Adipocyte (in vitro differentiated cells): ENCODE data around the gene GGT5.
"Not testable (repeated sequence)": the region's sequence is repeated elsewhere in the genome, so short reads cannot be mapped to it uniquely, and the experiment has no call there.

Experiments
- DNase-seq: peaks from one replicate; pipeline ENCODE4 v3.0.0-alpha.2; 2015; ENCODE audit warnings: low read depth
- H3K27me3 ChIP-seq: replicated peaks from 2 replicates; pipeline ENCODE4 v1.7.0; 2013; ENCODE audit warnings: mild to moderate bottlenecking, low read length, moderate library complexity; ENCODE audit not compliant: control insufficient read depth, insufficient read depth
- H3K36me3 ChIP-seq: 2 replicates; pipeline ENCODE4 v1.7.0; 2013; ENCODE audit warnings: low read length, mild to moderate bottlenecking, moderate library complexity; ENCODE audit not compliant: control insufficient read depth, insufficient read depth, severe bottlenecking
- H3K4me1 ChIP-seq: 2 replicates; pipeline ENCODE4 v1.7.0; 2013; ENCODE audit warnings: mild to moderate bottlenecking, low read length, moderate library complexity; ENCODE audit not compliant: control insufficient read depth, insufficient read depth
- H3K4me3 ChIP-seq: 2 replicates; pipeline ENCODE4 v1.7.0; 2013; ENCODE audit warnings: mild to moderate bottlenecking, low read length, moderate library complexity
- H3K9ac ChIP-seq: 2 replicates; pipeline ENCODE4 v1.7.0; 2013; ENCODE audit warnings: mild to moderate bottlenecking, low read length, moderate library complexity
- H3K9me3 ChIP-seq: 2 replicates; pipeline ENCODE4 v1.7.0; 2013; ENCODE audit warnings: mild to moderate bottlenecking, low read length, moderate library complexity; ENCODE audit not compliant: control insufficient read depth

Gene GGT5

GRCh38 chr22:24243417-24243816 lies 1.5 kb downstream of the GGT5 start:
- peaks cover 36% of the 10 kb centered on the region for H3K4me1 ChIP-seq
- DNase-seq, H3K36me3 ChIP-seq, H3K27me3 ChIP-seq, H3K9me3 ChIP-seq: not testable (repeated sequence)
- H3K4me3 ChIP-seq, result peak overlapping the region; percentile 90
- H3K9ac ChIP-seq, result peak overlapping the region; percentile 98

- peak overlapping the region; percentile 33 for H3K4me3 ChIP-seq
- H3K4me1 ChIP-seq, result peaks cover 25% of the 10 kb centered on the region
- not testable (repeated sequence) for H3K9me3 ChIP-seq, H3K27me3 ChIP-seq, DNase-seq, H3K36me3 ChIP-seq
- peak overlapping the region; percentile 63 for H3K9ac ChIP-seq
Observed at GRCh38 chr22:24240985-24241692, 3.7 kb downstream of the GGT5 start.

GRCh38 chr22:24240381-24240780 lies 4.5 kb downstream of the GGT5 start:
- Histone ChIP-seq H3K27me3 (no peaks in the 10 kb centered on the region), H3K36me3 (peaks cover 12% of the 10 kb centered on the region), H3K9me3 (no peaks in the 10 kb centered on the region), H3K4me3 (peak overlapping the region; percentile 63), H3K4me1 (peaks cover 25% of the 10 kb centered on the region), H3K9ac (peak overlapping the region; percentile 63)
- no peak for DNase-seq

GRCh38 chr22:24238101-24238694 lies 6.7 kb downstream of the GGT5 start:
- H3K9me3 ChIP-seq, H3K27me3 ChIP-seq, H3K4me3 ChIP-seq, H3K9ac ChIP-seq, DNase-seq: not testable (repeated sequence)
- H3K36me3 ChIP-seq, result peaks cover 25% of the 10 kb centered on the region
- H3K4me1 ChIP-seq, result peaks cover 26% of the 10 kb centered on the region

GRCh38 chr22:24236656-24237055 lies 8.2 kb downstream of the GGT5 start:
- H3K9ac ChIP-seq, result no peak overlapping the region
- H3K4me1 ChIP-seq, result peaks cover 15% of the 10 kb centered on the region
- peak; percentile 48 for DNase-seq
- H3K36me3 ChIP-seq, result peaks cover 35% of the 10 kb centered on the region
- H3K4me3 ChIP-seq, result no peak overlapping the region
- H3K9me3 ChIP-seq, result no peaks in the 10 kb centered on the region
- H3K27me3 ChIP-seq, result no peaks in the 10 kb centered on the region

GRCh38 chr22:24235315-24235714 lies 9.6 kb downstream of the GGT5 start:
- no peaks in the 10 kb centered on the region for H3K9me3 ChIP-seq

GRCh38 chr22:24233816-24234215 lies 11.1 kb downstream of the GGT5 start:
- Histone ChIP-seq H3K4me1 (peaks cover 5% of the 10 kb centered on the region), H3K36me3 (peaks cover 45% of the 10 kb centered on the region), H3K9me3 (no peaks in the 10 kb centered on the region), H3K9ac (no peak overlapping the region), H3K4me3 (no peak overlapping the region), H3K27me3 (no peaks in the 10 kb centered on the region)
- no peak for DNase-seq

More at GRCh38 chr22:24235315-24235714, 9.6 kb downstream of the GGT5 start:
- Histone ChIP-seq H3K4me1 (peaks cover 10% of the 10 kb centered on the region), H3K36me3 (peaks cover 40% of the 10 kb centered on the region), H3K9ac (peak overlapping the region; percentile 31), H3K27me3 (no peaks in the 10 kb centered on the region), H3K4me3 (no peak overlapping the region)
- no peak for DNase-seq

- Histone ChIP-seq H3K4me1 (peaks cover 5% of the 10 kb centered on the region), H3K36me3 (peaks cover 49% of the 10 kb centered on the region), H3K9ac (no peak overlapping the region), H3K27me3 (no peaks in the 10 kb centered on the region), H3K4me3 (no peak overlapping the region), H3K9me3 (no peaks in the 10 kb centered on the region)
- DNase-seq, result no peak
Observed at GRCh38 chr22:24233235-24233634, 11.6 kb downstream of the GGT5 start.

GRCh38 chr22:24232725-24233124 lies 12.2 kb downstream of the GGT5 start:
- peaks cover 54% of the 10 kb centered on the region for H3K36me3 ChIP-seq
- DNase-seq, result no peak
- H3K9me3 ChIP-seq, result no peaks in the 10 kb centered on the region
- H3K4me3 ChIP-seq, result no peak overlapping the region
- peaks cover 5% of the 10 kb centered on the region for H3K4me1 ChIP-seq
- H3K27me3 ChIP-seq, result no peaks in the 10 kb centered on the region
- H3K9ac ChIP-seq, result no peak overlapping the region

- no peaks in the 10 kb centered on the region for H3K27me3 ChIP-seq
- peaks cover 5% of the 10 kb centered on the region for H3K4me1 ChIP-seq
- no peaks in the 10 kb centered on the region for H3K9me3 ChIP-seq
Observed at GRCh38 chr22:24232124-24232523, 12.8 kb downstream of the GGT5 start.

GRCh38 chr22:24231706-24232105 lies 13.2 kb downstream of the GGT5 start:
- Histone ChIP-seq H3K9ac (no peak overlapping the region), H3K4me3 (no peak overlapping the region), H3K36me3 (peaks cover 63% of the 10 kb centered on the region), H3K9me3 (no peaks in the 10 kb centered on the region), H3K4me1 (peaks cover 5% of the 10 kb centered on the region), H3K27me3 (no peaks in the 10 kb centered on the region)
- no peak for DNase-seq

More at GRCh38 chr22:24232124-24232523, 12.8 kb downstream of the GGT5 start:
- no peak for DNase-seq
- Histone ChIP-seq H3K36me3 (peaks cover 59% of the 10 kb centered on the region), H3K4me3 (no peak overlapping the region), H3K9ac (no peak overlapping the region)
